ENCODE measurements around the gene CXCL1.

Gene CXCL1

GRCh38 chr4:73869130-73870055 lies at the start of gene CXCL1:
CXCL1 (plus strand) TSS chr4:73869393; CDS start chr4:73869471, 78 bp downstream.
- TF ChIP-seq CTCF (IDR thresholded peaks at IDR 0.05; ENCODE audit: insufficient read depth, low read length, poor library complexity, severe bottlenecking): no peak
- no peaks in the 10 kb centered on the region for H3K36me3 ChIP-seq (ENCODE audit: control insufficient read depth, insufficient read depth, low read length)
- H3K27me3 ChIP-seq (replicated peaks; ENCODE audit: control insufficient read depth, insufficient read depth, low read length): no peaks in the 10 kb centered on the region
- no peak for DNase-seq (ENCODE audit: extremely low read depth, insufficient read length)
- H3K4me3 ChIP-seq (replicated peaks; ENCODE audit: low read depth, low read length): no peak within 1 kb of the TSS

- DNase-seq (ENCODE audit: extremely low read depth, insufficient read length): no peak
- no peaks in the 10 kb centered on the region for H3K36me3 ChIP-seq (ENCODE audit: control insufficient read depth, insufficient read depth, low read length)
- H3K27me3 ChIP-seq (replicated peaks; ENCODE audit: control insufficient read depth, insufficient read depth, low read length): no peaks in the 10 kb centered on the region
- H3K4me3 ChIP-seq (replicated peaks; ENCODE audit: low read depth, low read length): no peak overlapping the region
- TF ChIP-seq CTCF (IDR thresholded peaks at IDR 0.05; ENCODE audit: insufficient read depth, low read length, poor library complexity, severe bottlenecking): no peak
Measured at GRCh38 chr4:73821325-73821724, 47.9 kb upstream of the CXCL1 start.

- Histone ChIP-seq H3K27me3 (replicated peaks; ENCODE audit: control insufficient read depth, insufficient read depth, low read length) (no peaks in the 10 kb centered on the region), H3K4me3 (replicated peaks; ENCODE audit: low read depth, low read length) (no peak overlapping the region), H3K36me3 (ENCODE audit: control insufficient read depth, insufficient read depth, low read length) (no peaks in the 10 kb centered on the region)
- no peak for DNase-seq (ENCODE audit: extremely low read depth, insufficient read length)
- TF ChIP-seq CTCF (IDR thresholded peaks at IDR 0.05; ENCODE audit: insufficient read depth, low read length, poor library complexity, severe bottlenecking): no peak
Measured at GRCh38 chr4:73822389-73822788, 46.8 kb upstream of the CXCL1 start.

GRCh38 chr4:73822812-73823504 lies 46.2 kb upstream of the CXCL1 start:
- no peak for DNase-seq (ENCODE audit: extremely low read depth, insufficient read length)
- no peak for TF ChIP-seq CTCF (IDR thresholded peaks at IDR 0.05; ENCODE audit: insufficient read depth, low read length, poor library complexity, severe bottlenecking)

GRCh38 chr4:73823760-73824159 lies 45.4 kb upstream of the CXCL1 start:
- no peaks in the 10 kb centered on the region for H3K27me3 ChIP-seq (replicated peaks; ENCODE audit: control insufficient read depth, insufficient read depth, low read length)
- no peak for TF ChIP-seq CTCF (IDR thresholded peaks at IDR 0.05; ENCODE audit: insufficient read depth, low read length, poor library complexity, severe bottlenecking)
- DNase-seq (ENCODE audit: extremely low read depth, insufficient read length): no peak
- H3K36me3 ChIP-seq (ENCODE audit: control insufficient read depth, insufficient read depth, low read length): no peaks in the 10 kb centered on the region
- no peak overlapping the region for H3K4me3 ChIP-seq (replicated peaks; ENCODE audit: low read depth, low read length)

More at GRCh38 chr4:73822812-73823504, 46.2 kb upstream of the CXCL1 start:
- Histone ChIP-seq H3K27me3 (replicated peaks; ENCODE audit: control insufficient read depth, insufficient read depth, low read length) (no peaks in the 10 kb centered on the region), H3K36me3 (ENCODE audit: control insufficient read depth, insufficient read depth, low read length) (no peaks in the 10 kb centered on the region), H3K4me3 (replicated peaks; ENCODE audit: low read depth, low read length) (no peak overlapping the region)
